GM18517 (cell line): ENCODE results near the gene SLC26A1.
"Not testable (repeated sequence)": the region's sequence is repeated elsewhere in the genome, so short reads cannot be mapped to it uniquely, and the experiment has no call there.

Experiments
- ATAC-seq: cut with Tn5 transposase; IDR thresholded peaks from one replicate; pipeline ENCODE4 v1.9.1; 2021; ENCODE audit warnings: mild to moderate bottlenecking, moderate library complexity; ENCODE audit not compliant: unreplicated experiment

Gene SLC26A1

GRCh38 chr4:999882-1000425 is 6.8 kb upstream of the SLC26A1 start:
- no peak for ATAC-seq

- ATAC-seq, result not testable (repeated sequence)
These were observed 6.1 kb upstream of the SLC26A1 start for GRCh38 chr4:999240-999863.

- ATAC-seq, result no peak
These were observed 5.0 kb upstream of the SLC26A1 start for GRCh38 chr4:998096-998691.

- no peak for ATAC-seq
These were observed 4.3 kb upstream of the SLC26A1 start for GRCh38 chr4:997375-998071.

- ATAC-seq, result no peak
These were observed 3.8 kb upstream of the SLC26A1 start for GRCh38 chr4:996997-997374.

- no peak for ATAC-seq
These were observed 3.1 kb upstream of the SLC26A1 start for GRCh38 chr4:996030-996996.

GRCh38 chr4:995311-996026 is 2.3 kb upstream of the SLC26A1 start:
- no peak for ATAC-seq

GRCh38 chr4:992297-993110 is 700 bp downstream of the SLC26A1 start:
- ATAC-seq, result no peak

- ATAC-seq, result no peak
These were observed 1.5 kb downstream of the SLC26A1 start for GRCh38 chr4:991451-992296.

GRCh38 chr4:990746-991367 is 2.3 kb downstream of the SLC26A1 start:
- no peak for ATAC-seq

- no peak for ATAC-seq
These were observed 3.3 kb downstream of the SLC26A1 start for GRCh38 chr4:989722-990471.

- no peak for ATAC-seq
These were observed 4.2 kb downstream of the SLC26A1 start for GRCh38 chr4:988726-989721.

GRCh38 chr4:987624-988513 is 5.3 kb downstream of the SLC26A1 start:
- ATAC-seq, result no peak

- peak; percentile 76 for ATAC-seq
These were observed 6.2 kb downstream of the SLC26A1 start, which contains the start of gene IDUA for GRCh38 chr4:986879-987623. IDUA (plus strand) TSS chr4:987044; CDS start chr4:987085, 41 bp downstream.
